Upper lobe of left lung (tissue), 6 donors: ENCODE results near the gene NLGN1. TPM values are rescaled to one million over a fixed set of nuclear protein-coding genes. Genes with fewer than 3 reads are reported as not detected.

Experiments
- ATAC-seq, 2 donors: fragments of 200-7000 bp; cut with Tn5 transposase; one replicate each; pipeline ENCODE4 v1.9.1; 2022; ENCODE audit warnings: mild to moderate bottlenecking in 2 of 2, moderate library complexity in 2 of 2; ENCODE audit not compliant: low FRiP score in 2 of 2
- DNase-seq, 2 donors: peaks; one replicate each; pipeline ENCODE4 v3.0.0-alpha.2; 2019 to 2020
- H3K27ac ChIP-seq, 4 donors: fragments of 200-600 bp; sonication (generic); one replicate each; pipeline ENCODE4 v1.5.1; 2016 to 2019
- H3K27me3 ChIP-seq, 4 donors: fragments of 200-600 bp; sonication (generic); one replicate each; pipeline ENCODE4 v1.5.1; 2017 to 2019
- H3K36me3 ChIP-seq, 4 donors: fragments of 200-600 bp; sonication (generic); one replicate each; pipeline ENCODE4 v1.5.1; 2016 to 2019
- H3K4me1 ChIP-seq, 4 donors: fragments of 200-600 bp; sonication (generic); one replicate each; pipeline ENCODE4 v1.5.1; 2018 to 2019
- H3K4me3 ChIP-seq, 4 donors: fragments of 200-600 bp; sonication (generic); one replicate each; pipeline ENCODE4 v1.5.1; 2017 to 2019; ENCODE audit warnings: mild to moderate bottlenecking in 2 of 4, moderate library complexity in 1 of 4
- H3K9me3 ChIP-seq, 4 donors: fragments of 200-600 bp; sonication (generic); one replicate each; pipeline ENCODE4 v1.5.1; 2018 to 2019
- EP300 ChIP-seq, 4 donors: sonication (generic); formaldehyde crosslinking; IDR thresholded peaks; one replicate each; pipeline ENCODE4 v1.5.1; 2017; ENCODE audit warnings: antibody characterized with exemption in 4 of 4, control low read depth in 2 of 4
- POLR2A ChIP-seq, 4 donors: fragments of 450-650 bp; IDR thresholded peaks; one replicate each; pipeline ENCODE4 v1.5.1; 2016 to 2017; ENCODE audit warnings: antibody characterized with exemption in 4 of 4, mild to moderate bottlenecking in 2 of 4
- POLR2AphosphoS5 ChIP-seq, 2 donors: sonication (generic); formaldehyde crosslinking; IDR thresholded peaks; one replicate each; pipeline ENCODE4 v1.5.1; 2017; ENCODE audit warnings: antibody characterized with exemption in 2 of 2
- WGBS, 2 donors: methylation state at CpG; one replicate each; pipeline ENCODE4 v1.1.5; 2017 to 2018; 5-methylcytosine and 5-hydroxymethylcytosine counted together
- total RNA-seq, 6 donors: library from RNA; depleted of rRNA in 4 of 6; stranded (reverse); fragments of >200 nt in 4 of 6; gene quantifications; one replicate each; pipeline versions ENCODE4 v1.1.0 to v1.2.1, GENCODE V29; 2016 to 2021
- TF ChIP-seq, protein P1 (sequence below), 6 experiments: fragments of 450-650 bp in 4 of 6; fragments of 200-600 bp in 2 of 6; sonication (generic) in 2 of 6; IDR thresholded peaks; one replicate each; pipeline ENCODE4 v1.5.1; 2016 to 2019; ENCODE audit warnings: antibody characterized with exemption in 6 of 6
- donor health status: DM: no; HTN: no; CAD: no; lungs with moderate emphysema.
- donor health status: DM: no; HTN: yes; CAD: no; lungs with severe emphysema.

Gene NLGN1
- total RNA-seq, 6 donors from 2014 or later: under 0.01 to 3.5 (median 1.9) TPM

DNA sequence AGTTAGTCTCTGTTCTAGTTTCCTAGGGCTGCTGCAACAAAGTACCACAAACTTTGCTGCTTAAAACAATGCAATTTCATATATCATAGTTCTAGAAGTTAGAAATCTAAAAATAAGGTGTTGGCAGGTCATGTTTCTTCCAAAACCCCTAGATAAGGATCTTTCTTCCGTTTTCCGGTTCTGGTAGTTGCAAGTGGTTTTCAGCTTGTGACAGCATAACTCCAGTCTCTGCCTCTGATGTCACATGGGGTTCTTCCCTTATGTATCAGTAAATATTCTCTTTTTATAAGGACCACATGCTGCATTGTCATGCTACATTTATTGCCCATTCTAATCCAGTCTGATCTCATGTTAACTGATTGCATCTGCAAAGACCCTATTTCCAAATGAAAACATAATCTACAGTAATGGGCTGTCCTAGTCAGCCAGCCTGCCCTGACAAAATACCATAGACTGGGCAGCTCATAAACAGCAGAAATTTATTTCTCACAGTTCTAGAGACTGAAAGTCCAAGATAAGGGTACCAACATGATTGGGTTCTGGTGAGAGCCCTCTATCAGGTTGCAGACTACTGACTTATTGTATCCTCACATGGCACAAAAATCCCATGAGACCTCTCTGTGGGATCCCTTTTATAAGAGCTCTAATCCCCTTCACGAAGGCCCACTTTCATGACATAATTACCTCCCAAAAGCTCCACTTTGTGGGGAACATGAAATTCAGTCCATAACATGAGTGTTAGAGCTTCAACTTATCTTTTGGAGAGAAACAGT lies 819.6 kb downstream of the NLGN1 start:
- H3K27ac ChIP-seq: no peak overlapping the region
- no peaks in the 10 kb centered on the region for H3K27me3 ChIP-seq
- no peaks in the 10 kb centered on the region for H3K36me3 ChIP-seq
- ATAC-seq (no peak), DNase-seq (no peak)
- H3K9me3 ChIP-seq: no peaks in the 10 kb centered on the region
- H3K4me3 ChIP-seq: no peak overlapping the region
- 61 to 78% methylated on average over 3 of the region's 3 CpGs for WGBS, 2 donors
- no peaks in the 10 kb centered on the region for H3K4me1 ChIP-seq
- TF ChIP-seq POLR2A (IDR thresholded peaks at IDR 0.05): no peak
- TF ChIP-seq EP300 (IDR thresholded peaks at IDR 0.05): no peak
- no peak for TF ChIP-seq POLR2AphosphoS5 (IDR thresholded peaks at IDR 0.05)
- TF ChIP-seq, protein P1, sequence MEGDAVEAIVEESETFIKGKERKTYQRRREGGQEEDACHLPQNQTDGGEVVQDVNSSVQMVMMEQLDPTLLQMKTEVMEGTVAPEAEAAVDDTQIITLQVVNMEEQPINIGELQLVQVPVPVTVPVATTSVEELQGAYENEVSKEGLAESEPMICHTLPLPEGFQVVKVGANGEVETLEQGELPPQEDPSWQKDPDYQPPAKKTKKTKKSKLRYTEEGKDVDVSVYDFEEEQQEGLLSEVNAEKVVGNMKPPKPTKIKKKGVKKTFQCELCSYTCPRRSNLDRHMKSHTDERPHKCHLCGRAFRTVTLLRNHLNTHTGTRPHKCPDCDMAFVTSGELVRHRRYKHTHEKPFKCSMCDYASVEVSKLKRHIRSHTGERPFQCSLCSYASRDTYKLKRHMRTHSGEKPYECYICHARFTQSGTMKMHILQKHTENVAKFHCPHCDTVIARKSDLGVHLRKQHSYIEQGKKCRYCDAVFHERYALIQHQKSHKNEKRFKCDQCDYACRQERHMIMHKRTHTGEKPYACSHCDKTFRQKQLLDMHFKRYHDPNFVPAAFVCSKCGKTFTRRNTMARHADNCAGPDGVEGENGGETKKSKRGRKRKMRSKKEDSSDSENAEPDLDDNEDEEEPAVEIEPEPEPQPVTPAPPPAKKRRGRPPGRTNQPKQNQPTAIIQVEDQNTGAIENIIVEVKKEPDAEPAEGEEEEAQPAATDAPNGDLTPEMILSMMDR (IDR thresholded peaks at IDR 0.05): no peak

DNA sequence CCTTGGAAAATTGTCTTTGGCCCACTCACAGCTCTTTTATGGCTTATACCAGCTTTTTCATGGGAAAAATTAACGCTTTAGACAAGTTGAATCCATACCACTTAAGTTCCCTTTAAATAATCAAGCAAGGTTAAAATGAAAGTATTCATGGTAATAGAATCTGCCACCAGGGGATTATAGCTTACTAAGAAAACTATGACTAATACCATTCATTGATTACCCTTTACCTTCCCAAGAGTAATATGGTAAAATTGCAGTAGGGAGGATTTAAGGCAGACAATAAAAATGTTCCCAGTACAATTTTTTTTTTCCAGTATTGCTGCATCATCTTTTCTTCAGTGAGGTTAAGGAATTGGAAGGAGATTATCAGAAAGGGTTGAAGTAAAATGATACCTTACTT lies 820.5 kb downstream of the NLGN1 start:
- ATAC-seq: no peak
- DNase-seq: no peak
- no peaks in the 10 kb centered on the region for H3K4me1 ChIP-seq
- H3K27ac ChIP-seq: no peak overlapping the region
- H3K36me3 ChIP-seq: no peaks in the 10 kb centered on the region
- 93 to 100% methylated on average over 1 of the region's 1 CpG for WGBS, 2 donors
- no peaks in the 10 kb centered on the region for H3K27me3 ChIP-seq
- TF ChIP-seq EP300 (IDR thresholded peaks at IDR 0.05) (no peak), POLR2A (IDR thresholded peaks at IDR 0.05) (no peak), POLR2AphosphoS5 (IDR thresholded peaks at IDR 0.05) (no peak)
- TF ChIP-seq, protein P1 (IDR thresholded peaks at IDR 0.05): no peak
- no peaks in the 10 kb centered on the region for H3K9me3 ChIP-seq
- H3K4me3 ChIP-seq: no peak overlapping the region

DNA sequence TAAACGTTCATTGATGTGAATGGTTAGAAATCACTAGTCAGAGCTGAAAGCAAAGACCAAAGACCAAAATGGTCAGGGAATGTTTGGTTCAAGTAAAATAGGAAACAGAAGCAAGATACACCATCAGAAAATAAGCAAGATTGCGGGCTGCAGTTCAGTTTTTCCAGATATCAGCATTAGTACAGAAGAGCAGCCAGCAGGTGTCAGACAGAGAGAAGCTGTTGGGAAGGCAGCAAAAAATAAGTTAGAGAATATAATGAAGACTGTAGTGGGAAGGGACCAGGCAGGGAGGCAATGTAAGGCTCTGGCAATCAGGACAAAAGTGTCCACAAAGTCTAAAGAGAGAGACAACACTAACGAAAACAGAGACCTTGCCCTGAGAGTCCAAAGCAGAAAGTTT lies 822.2 kb downstream of the NLGN1 start:
- Histone ChIP-seq H3K9me3 (no peaks in the 10 kb centered on the region), H3K27ac (no peak overlapping the region), H3K36me3 (no peaks in the 10 kb centered on the region), H3K4me1 (no peaks in the 10 kb centered on the region), H3K27me3 (no peaks in the 10 kb centered on the region), H3K4me3 (no peak overlapping the region)
- DNase-seq: no peak
- WGBS, 2 donors: 67 to 74% methylated on average over 3 of the region's 3 CpGs
- TF ChIP-seq POLR2A (IDR thresholded peaks at IDR 0.05) (no peak), POLR2AphosphoS5 (IDR thresholded peaks at IDR 0.05) (no peak), EP300 (IDR thresholded peaks at IDR 0.05) (no peak)
- TF ChIP-seq, protein P1 (IDR thresholded peaks at IDR 0.05): no peak
- ATAC-seq: no peak

DNA sequence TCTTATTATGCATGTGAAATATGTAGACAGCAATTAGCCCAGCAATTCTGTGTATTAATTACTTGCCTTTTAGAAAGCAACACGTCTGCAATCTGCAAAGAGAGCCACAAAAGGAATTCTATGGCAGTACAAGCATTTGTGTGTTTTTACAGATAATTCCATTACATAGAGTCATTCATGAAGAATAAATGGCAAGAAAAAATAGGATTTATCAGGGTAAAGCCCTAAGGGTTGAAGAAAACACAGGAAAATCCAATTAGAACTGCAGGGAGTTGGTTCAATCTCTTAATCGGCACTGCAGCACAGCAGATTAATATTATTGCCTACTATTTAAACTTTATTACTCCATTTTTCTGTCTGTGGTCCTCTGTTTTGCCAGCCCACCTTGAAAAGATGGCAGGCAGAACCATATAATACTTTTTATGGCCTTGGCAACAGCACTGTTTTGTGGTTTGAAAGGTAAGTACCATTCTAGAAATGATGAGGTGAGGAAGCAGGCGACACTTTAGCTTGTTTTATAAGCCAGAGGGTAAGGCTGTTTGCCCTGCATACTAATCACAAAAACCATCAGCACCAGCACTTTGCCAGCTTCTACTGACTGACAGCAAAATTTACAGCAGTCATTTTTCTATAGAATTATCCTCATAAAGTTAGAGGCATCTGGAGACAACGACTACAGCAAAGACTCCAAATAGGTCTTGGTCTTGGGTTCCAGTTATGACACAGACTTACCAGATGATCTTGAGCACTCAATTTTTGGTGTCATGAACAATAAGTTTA lies 823.4 kb downstream of the NLGN1 start:
- Histone ChIP-seq H3K4me1 (no peaks in the 10 kb centered on the region), H3K27me3 (no peaks in the 10 kb centered on the region), H3K4me3 (no peak overlapping the region), H3K36me3 (no peaks in the 10 kb centered on the region), H3K27ac (no peak overlapping the region), H3K9me3 (no peaks in the 10 kb centered on the region)
- WGBS, 2 donors: 69 to 74% methylated on average over 4 of the region's 4 CpGs
- no peak for ATAC-seq
- TF ChIP-seq POLR2A (IDR thresholded peaks at IDR 0.05): no peak
- no peak for TF ChIP-seq EP300 (IDR thresholded peaks at IDR 0.05)
- no peak for TF ChIP-seq POLR2AphosphoS5 (IDR thresholded peaks at IDR 0.05)
- TF ChIP-seq, protein P1 (IDR thresholded peaks at IDR 0.05): no peak
- DNase-seq: no peak
